CD14-positive monocyte (primary cell): ENCODE results near the gene CLIC3. TPM values are rescaled to one million over a fixed set of nuclear protein-coding genes. Genes with fewer than 3 reads are reported as not detected.

Experiments
- DNase-seq, 3 donors: peaks; one replicate each; pipeline ENCODE4 v3.0.0-alpha.2; 2011 to 2022
- H2AFZ ChIP-seq: 2 replicates; pipeline ENCODE4 v1.6.0; 2012; ENCODE audit warnings: mild to moderate bottlenecking, low read depth, low read length, inconsistent platforms; ENCODE audit not compliant: insufficient read depth, poor library complexity, severe bottlenecking
- H3K27ac ChIP-seq, 2 donors: 1 replicate in 1 of 2; 2 replicates in 1 of 2; pipeline ENCODE4 v1.5.1; 2012 to 2013; ENCODE audit warnings: low read length in 2 of 2, control low read depth in 1 of 2, inconsistent platforms in 1 of 2, low read depth in 1 of 2, mild to moderate bottlenecking in 1 of 2
- H3K27me3 ChIP-seq, 2 donors: one replicate each; pipeline versions ENCODE4 v1.6.0 to v1.6.1; 2011 to 2013; ENCODE audit warnings: low read length in 2 of 2; ENCODE audit not compliant: control insufficient read depth in 2 of 2, insufficient read depth in 2 of 2
- H3K36me3 ChIP-seq, 2 donors: replicated peaks in 1 of 2; 1 replicate in 1 of 2; 2 replicates in 1 of 2; pipeline versions ENCODE4 v1.5.1 to v1.6.1; 2012 to 2013; ENCODE audit warnings: low read length in 2 of 2, control low read depth in 1 of 2, inconsistent platforms in 1 of 2, mild to moderate bottlenecking in 1 of 2; ENCODE audit not compliant: insufficient read depth in 2 of 2, control insufficient read depth in 1 of 2
- H3K4me1 ChIP-seq, 2 donors: 1 replicate in 1 of 2; 2 replicates in 1 of 2; pipeline versions ENCODE4 v1.5.1 to v1.6.1; 2012 to 2013; ENCODE audit warnings: low read length in 2 of 2, control low read depth in 1 of 2, inconsistent platforms in 1 of 2, mild to moderate bottlenecking in 1 of 2, moderate library complexity in 1 of 2; ENCODE audit not compliant: insufficient read depth in 2 of 2, control insufficient read depth in 1 of 2
- H3K4me2 ChIP-seq: replicated peaks from 2 replicates; pipeline ENCODE3; 2012; ENCODE audit warnings: low read length, moderate library complexity, mild to moderate bottlenecking; ENCODE audit not compliant: poor library complexity, severe bottlenecking; ENCODE audit errors: extremely low read depth
- H3K4me3 ChIP-seq, 3 experiments: fragments of 200-600 bp in 1 of 3; sonication (generic) in 1 of 3; replicated peaks in 1 of 3; 1 replicate in 2 of 3; 2 replicates in 1 of 3; pipeline ENCODE4 v1.5.1; 2011 to 2013; ENCODE audit warnings: low read length in 3 of 3, mild to moderate bottlenecking in 3 of 3, control low read depth in 2 of 3, low read depth in 2 of 3, inconsistent platforms in 1 of 3, moderate library complexity in 1 of 3
- H3K79me2 ChIP-seq: 2 replicates; pipeline ENCODE4 v1.6.0; 2012; ENCODE audit warnings: mild to moderate bottlenecking, control low read depth, inconsistent platforms, low read length, moderate library complexity; ENCODE audit not compliant: insufficient read depth
- H3K9ac ChIP-seq: 2 replicates; pipeline ENCODE4 v1.6.0; 2017; ENCODE audit warnings: low read length, mild to moderate bottlenecking; ENCODE audit not compliant: insufficient read depth, poor library complexity, severe bottlenecking
- H3K9me3 ChIP-seq, 2 donors: replicated peaks in 1 of 2; 1 replicate in 1 of 2; 2 replicates in 1 of 2; pipeline versions ENCODE4 v1.5.1 to v1.6.1; 2012 to 2013; ENCODE audit warnings: low read length in 2 of 2, control low read depth in 1 of 2; ENCODE audit not compliant: control insufficient read depth in 1 of 2, insufficient read depth in 1 of 2
- H4K20me1 ChIP-seq: 2 replicates; pipeline ENCODE4 v1.6.0; 2012; ENCODE audit warnings: mild to moderate bottlenecking, low read length, control low read depth, moderate library complexity; ENCODE audit not compliant: insufficient read depth
- H3K27ac Mint-ChIP-seq, 7 donors: one replicate each; pipeline ENCODE4 v1.8.0; 2020; ENCODE audit warnings: mild to moderate bottlenecking in 7 of 7, mixed read lengths in 7 of 7, moderate library complexity in 6 of 7, inconsistent platforms in 2 of 7
- H3K27me3 Mint-ChIP-seq, 3 donors: one replicate each; pipeline ENCODE4 v1.8.0; 2021 to 2022; ENCODE audit warnings: low read depth in 3 of 3, mild to moderate bottlenecking in 3 of 3, mixed read lengths in 3 of 3, moderate library complexity in 3 of 3, inconsistent platforms in 1 of 3
- H3K36me3 Mint-ChIP-seq, 2 donors: one replicate each; pipeline ENCODE4 v1.8.0; 2020; ENCODE audit warnings: mixed read lengths in 2 of 2, inconsistent platforms in 1 of 2, mild to moderate bottlenecking in 1 of 2
- H3K4me1 Mint-ChIP-seq: one replicate; pipeline ENCODE4 v1.8.0; 2020; ENCODE audit warnings: mild to moderate bottlenecking, mixed read lengths
- H3K4me3 Mint-ChIP-seq, 2 donors: one replicate each; pipeline ENCODE4 v1.8.0; 2020; ENCODE audit warnings: mild to moderate bottlenecking in 2 of 2, mixed read lengths in 2 of 2, moderate library complexity in 1 of 2
- H3K9me3 Mint-ChIP-seq, 7 donors: one replicate each; pipeline ENCODE4 v1.8.0; 2020 to 2022; ENCODE audit warnings: mixed read lengths in 7 of 7, mild to moderate bottlenecking in 6 of 7, moderate library complexity in 6 of 7, inconsistent platforms in 2 of 7
- CTCF ChIP-seq: fragments of 200-600 bp; IDR thresholded peaks from one replicate; pipeline ENCODE4 v1.8.0; 2022; ENCODE audit warnings: antibody characterized with exemption, mild to moderate bottlenecking
- whole genome bisulfite sequencing: methylation state at CpG from one replicate; pipeline ENCODE4 v1.1.5; 2013; ENCODE audit warnings: missing lambda C conversion rate; ENCODE audit not compliant: insufficient coverage; 5-methylcytosine and 5-hydroxymethylcytosine counted together
- intact Hi-C, 2 donors: fragments of 100-400 bp; cut with micrococcal nuclease; formaldehyde crosslinking; loops; one replicate each; pipeline versions ENCODE4 v1.15.0 to v1.15.1; 2023
- polyA plus RNA-seq, 3 donors: library from polyadenylated mRNA; depleted of rRNA in 1 of 3; unstranded in 2 of 3; stranded (reverse) in 1 of 3; fragments of 300-500 nt in 2 of 3; fragments of >200 nt in 1 of 3; fragmentation: Illumina TruSeq in 2 of 3; gene quantifications; 1 replicate in 2 of 3; 2 replicates in 1 of 3; pipeline ENCODE4 v1.2.3, GENCODE V29; 2012 to 2021

CLIC3 gene
- polyA plus RNA-seq, 3 donors = 0.29 to 0.51 TPM; not detected in 1

- 88% methylated on average over 5 of the region's 11 CpGs for WGBS
- no peaks in the 10 kb centered on the region for H3K9me3 Mint-ChIP-seq
- DNase-seq = no peak
- H3K79me2 ChIP-seq = no peaks in the 10 kb centered on the region
- no peak overlapping the region for H3K4me2 ChIP-seq
- no peak overlapping the region for H3K4me3 Mint-ChIP-seq
- intact Hi-C loops = no loop called here
- peaks cover 21% of the 10 kb centered on the region for H3K4me1 Mint-ChIP-seq
- H3K27me3 ChIP-seq = no peaks in the 10 kb centered on the region
- H3K27ac Mint-ChIP-seq = no peak overlapping the region
- peaks cover 11 to 27% (median 13%) of the 10 kb centered on the region in 3 donors for H3K27me3 Mint-ChIP-seq
- H3K4me3 ChIP-seq = no peak overlapping the region
- H3K4me1 ChIP-seq = peaks cover 14 to 26% of the 10 kb centered on the region in 2 donors
- no peak overlapping the region for H2AFZ ChIP-seq
- H3K9ac ChIP-seq = no peak overlapping the region
- no peaks in the 10 kb centered on the region for H3K36me3 Mint-ChIP-seq
- no peaks in the 10 kb centered on the region for H4K20me1 ChIP-seq
- H3K36me3 ChIP-seq = no peaks in the 10 kb centered on the region
- H3K9me3 ChIP-seq = no peaks in the 10 kb centered on the region
- H3K27ac ChIP-seq = no peak overlapping the region
- TF ChIP-seq CTCF = no peak
These were observed 26.0 kb downstream of the CLIC3 start for GRCh38 chr9:136970361-136970760.

GRCh38 chr9:136969774-136970173 is 26.6 kb downstream of the CLIC3 start:
- H3K4me3 ChIP-seq = no peak overlapping the region
- peaks cover 8 to 23% (median 14%) of the 10 kb centered on the region in 3 donors for H3K27me3 Mint-ChIP-seq
- WGBS = 64% methylated on average over 4 of the region's 5 CpGs
- peaks cover 15% of the 10 kb centered on the region for H3K4me1 Mint-ChIP-seq
- H3K36me3 ChIP-seq = no peaks in the 10 kb centered on the region
- no peaks in the 10 kb centered on the region for H3K79me2 ChIP-seq
- no peak overlapping the region for H3K4me3 Mint-ChIP-seq
- H3K27ac Mint-ChIP-seq = no peak overlapping the region
- no peak overlapping the region for H3K9ac ChIP-seq
- no peaks in the 10 kb centered on the region for H4K20me1 ChIP-seq
- H3K9me3 ChIP-seq = no peaks in the 10 kb centered on the region
- intact Hi-C loops = no loop called here
- DNase-seq = no peak
- no peak overlapping the region for H3K27ac ChIP-seq
- no peaks in the 10 kb centered on the region for H3K27me3 ChIP-seq
- H3K9me3 Mint-ChIP-seq = no peaks in the 10 kb centered on the region
- H2AFZ ChIP-seq = no peak overlapping the region
- TF ChIP-seq CTCF = no peak
- H3K36me3 Mint-ChIP-seq = no peaks in the 10 kb centered on the region
- H3K4me1 ChIP-seq = peaks cover 8 to 20% of the 10 kb centered on the region in 2 donors
- H3K4me2 ChIP-seq = no peak overlapping the region
